ENCODE data around the gene KLK6. TPM values are rescaled to one million over a fixed set of nuclear protein-coding genes. Genes with fewer than 3 reads are reported as not detected.
"Not testable (repeated sequence)": the region's sequence is repeated elsewhere in the genome, so short reads cannot be mapped to it uniquely, and the experiment has no call there.

Gene KLK6
- total RNA-seq, 1 donor from 2014 or later, result not detected

DNA sequence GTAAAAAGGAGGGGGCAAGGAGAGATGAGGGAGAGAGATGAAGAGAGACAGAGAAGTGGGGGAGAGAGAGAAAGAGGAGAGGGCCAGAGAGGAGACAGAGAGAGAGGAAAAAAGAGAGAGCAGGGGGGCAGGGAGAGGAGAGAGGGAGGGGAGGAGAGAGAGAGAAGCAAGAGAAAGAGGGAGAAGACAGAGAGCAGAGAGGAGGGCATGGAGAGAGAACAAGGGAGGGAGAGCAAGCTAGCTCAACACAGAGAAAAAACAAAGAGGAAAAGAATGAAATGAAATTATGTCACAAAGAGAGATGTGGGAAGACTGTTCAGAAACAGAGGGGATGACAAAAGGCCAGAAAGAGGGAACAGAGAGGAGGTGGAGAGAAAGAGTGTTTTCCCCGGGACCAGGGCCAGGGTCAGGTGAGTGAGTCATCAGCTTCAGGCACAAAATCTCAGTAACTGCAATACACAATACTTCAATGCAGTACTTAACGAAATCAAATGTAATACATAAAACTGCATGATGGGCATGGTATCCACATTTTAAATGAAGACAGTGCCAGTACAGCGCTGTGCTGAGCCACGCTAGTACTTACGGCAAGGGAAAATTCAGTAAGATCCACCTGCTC lies 9.5 kb upstream of the KLK6 start:
- H3K4me3 ChIP-seq, result no peak overlapping the region
- no peak overlapping the region for H3K27ac ChIP-seq
- DNase-seq (no peak), ATAC-seq (no peak)
- no peaks in the 10 kb centered on the region for H3K36me3 ChIP-seq
- H3K4me1 ChIP-seq, result no peaks in the 10 kb centered on the region
- no peaks in the 10 kb centered on the region for H3K9me3 ChIP-seq
- H3K27me3 ChIP-seq, result peaks cover 16% of the 10 kb centered on the region
- TF ChIP-seq, protein P1, sequence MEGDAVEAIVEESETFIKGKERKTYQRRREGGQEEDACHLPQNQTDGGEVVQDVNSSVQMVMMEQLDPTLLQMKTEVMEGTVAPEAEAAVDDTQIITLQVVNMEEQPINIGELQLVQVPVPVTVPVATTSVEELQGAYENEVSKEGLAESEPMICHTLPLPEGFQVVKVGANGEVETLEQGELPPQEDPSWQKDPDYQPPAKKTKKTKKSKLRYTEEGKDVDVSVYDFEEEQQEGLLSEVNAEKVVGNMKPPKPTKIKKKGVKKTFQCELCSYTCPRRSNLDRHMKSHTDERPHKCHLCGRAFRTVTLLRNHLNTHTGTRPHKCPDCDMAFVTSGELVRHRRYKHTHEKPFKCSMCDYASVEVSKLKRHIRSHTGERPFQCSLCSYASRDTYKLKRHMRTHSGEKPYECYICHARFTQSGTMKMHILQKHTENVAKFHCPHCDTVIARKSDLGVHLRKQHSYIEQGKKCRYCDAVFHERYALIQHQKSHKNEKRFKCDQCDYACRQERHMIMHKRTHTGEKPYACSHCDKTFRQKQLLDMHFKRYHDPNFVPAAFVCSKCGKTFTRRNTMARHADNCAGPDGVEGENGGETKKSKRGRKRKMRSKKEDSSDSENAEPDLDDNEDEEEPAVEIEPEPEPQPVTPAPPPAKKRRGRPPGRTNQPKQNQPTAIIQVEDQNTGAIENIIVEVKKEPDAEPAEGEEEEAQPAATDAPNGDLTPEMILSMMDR (IDR thresholded peaks at IDR 0.05), result no peak
- intact Hi-C loops (cut with DNase I), result no loop called here

DNA sequence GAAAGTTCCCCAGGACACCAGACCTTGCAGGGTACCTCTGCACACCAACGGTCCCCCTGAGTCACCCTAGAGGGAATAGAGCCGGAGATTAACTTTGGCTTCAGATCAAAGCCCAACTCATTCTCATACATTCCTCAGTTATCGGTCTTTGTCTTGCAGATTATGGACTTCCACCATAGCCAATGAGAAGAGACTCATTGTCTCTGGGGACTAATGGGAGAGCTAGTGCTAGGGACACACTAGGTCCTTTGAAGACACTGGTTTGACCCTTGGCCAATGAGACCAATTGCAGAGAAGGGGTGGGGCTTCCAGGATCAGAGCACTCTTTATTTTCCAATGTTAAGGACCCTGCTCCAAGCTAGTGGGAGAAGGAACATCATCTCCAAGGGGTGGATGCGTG lies 8.2 kb upstream of the KLK6 start:
- DNase-seq (no peak), ATAC-seq (no peak)
- Histone ChIP-seq H3K27me3 (peaks cover 16% of the 10 kb centered on the region), H3K4me3 (no peak overlapping the region), H3K4me1 (no peaks in the 10 kb centered on the region), H3K27ac (no peak overlapping the region), H3K36me3 (no peaks in the 10 kb centered on the region), H3K9me3 (no peaks in the 10 kb centered on the region)
- intact Hi-C loops (cut with DNase I), result no loop called here
- TF ChIP-seq, protein P1 (IDR thresholded peaks at IDR 0.05), result no peak

DNA sequence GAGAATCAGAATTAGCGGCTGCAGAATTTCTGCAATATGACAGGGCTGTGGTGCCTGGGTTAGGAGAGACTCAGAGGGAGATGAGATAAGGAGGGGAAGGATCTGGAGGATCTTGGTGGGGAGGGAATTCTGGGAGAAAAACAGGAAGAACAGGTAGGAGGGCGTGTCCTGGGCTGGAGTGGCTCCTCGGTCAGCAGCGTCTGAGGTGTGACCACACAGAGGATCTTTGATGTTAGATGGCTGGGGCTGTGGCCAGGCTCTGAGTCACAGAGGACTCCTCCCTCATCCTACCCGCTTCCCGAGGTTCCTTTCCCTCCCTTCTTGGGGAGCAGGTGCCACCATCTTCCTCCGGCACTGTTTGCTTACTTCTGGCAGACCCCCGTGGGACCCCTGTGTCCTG lies 6.4 kb upstream of the KLK6 start:
- TF ChIP-seq, protein P1 (IDR thresholded peaks at IDR 0.05), result no peak
- H3K9me3 ChIP-seq, result no peaks in the 10 kb centered on the region
- ATAC-seq, result peak; percentile 75

DNA sequence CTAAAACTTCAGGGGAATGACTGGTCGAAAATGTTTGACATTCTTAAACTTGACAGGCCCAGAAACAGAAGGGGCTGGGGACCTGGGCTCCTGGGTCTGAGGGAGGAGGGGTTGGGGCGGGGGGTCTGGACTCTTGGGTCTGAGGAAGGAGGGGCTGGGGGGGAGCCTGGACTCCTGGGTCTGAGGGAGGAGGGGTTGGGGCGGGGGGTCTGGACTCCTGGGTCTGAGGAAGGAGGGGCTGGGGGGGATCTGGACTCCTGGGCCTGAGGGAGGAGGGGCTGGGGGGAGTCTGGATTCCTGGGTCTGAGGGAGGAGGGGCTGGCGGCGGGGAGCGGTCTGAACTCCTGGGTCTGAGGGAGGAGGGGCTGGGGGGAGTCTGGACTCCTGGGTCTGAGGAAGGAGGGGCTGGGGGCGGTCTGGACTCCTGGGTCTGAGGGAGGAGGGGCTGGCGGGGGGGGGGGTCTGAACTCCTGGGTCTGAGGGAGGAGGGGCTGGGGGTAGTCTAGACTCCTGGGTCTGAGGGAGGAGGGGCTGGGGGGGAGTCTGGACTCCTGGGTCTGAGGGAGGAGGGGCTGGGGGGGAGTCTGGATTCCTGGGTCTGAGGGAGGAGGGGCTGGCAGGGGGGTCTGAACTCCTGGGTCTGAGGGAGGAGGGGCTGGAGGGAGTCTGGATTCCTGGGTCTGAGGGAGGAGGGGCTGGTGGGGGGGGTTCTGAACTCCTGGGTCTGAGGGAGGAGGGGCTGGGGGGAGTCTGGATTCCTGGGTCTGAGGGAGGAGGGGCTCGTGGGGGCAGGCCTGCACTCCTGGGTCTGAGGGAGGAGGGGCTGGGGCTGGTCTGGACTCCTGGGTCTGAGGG lies 5.5 kb upstream of the KLK6 start:
- ATAC-seq, result no peak
- Histone ChIP-seq H3K36me3 (no peaks in the 10 kb centered on the region), H3K9me3 (no peaks in the 10 kb centered on the region), H3K4me3 (no peak overlapping the region), H3K27ac (no peak overlapping the region), H3K27me3 (peaks cover 20% of the 10 kb centered on the region), H3K4me1 (no peaks in the 10 kb centered on the region)
- intact Hi-C loops (cut with DNase I), result no loop called here
- TF ChIP-seq, protein P1 (IDR thresholded peaks at IDR 0.05), result no peak
- DNase-seq, result no peak

More for the DNA sequence above, 6.4 kb upstream of the KLK6 start:
- intact Hi-C loops (cut with DNase I), result no loop called here
- Histone ChIP-seq H3K27ac (no peak overlapping the region), H3K4me1 (no peaks in the 10 kb centered on the region), H3K36me3 (no peaks in the 10 kb centered on the region), H3K27me3 (peaks cover 11% of the 10 kb centered on the region), H3K4me3 (no peak overlapping the region)
- DNase-seq, result no peak

DNA sequence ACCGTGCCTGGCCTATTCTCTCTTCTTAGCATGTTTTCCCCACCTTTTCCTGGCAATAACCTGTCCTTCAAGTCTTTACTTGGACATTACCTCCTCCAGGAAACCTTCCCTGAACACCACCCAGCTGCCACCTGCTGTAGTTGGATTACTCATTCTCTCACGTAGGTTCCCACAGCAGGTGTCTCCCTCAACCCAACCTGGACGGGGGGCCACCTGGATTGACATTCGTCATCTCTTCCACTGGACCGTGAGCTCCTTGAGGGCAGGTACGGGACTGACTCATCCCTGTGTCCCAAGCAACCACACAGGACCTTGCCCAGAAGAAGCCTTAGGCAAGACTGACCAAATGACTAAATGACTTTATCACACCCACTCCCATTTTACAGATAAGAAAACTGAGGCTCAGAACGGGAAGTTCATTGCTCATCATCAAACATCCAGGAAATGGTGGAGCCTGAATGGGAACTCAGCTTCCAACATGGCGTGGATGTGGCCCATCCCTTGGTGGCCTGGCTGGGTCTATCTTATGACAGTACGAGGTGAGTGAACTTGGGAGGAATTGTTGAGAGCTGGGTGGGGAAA lies 3.5 kb upstream of the KLK6 start:
- no peaks in the 10 kb centered on the region for H3K4me1 ChIP-seq
- H3K27ac ChIP-seq, result no peak overlapping the region
- TF ChIP-seq, protein P1 (IDR thresholded peaks at IDR 0.05), result no peak
- no peaks in the 10 kb centered on the region for H3K9me3 ChIP-seq
- ATAC-seq (no peak), DNase-seq (no peak)
- H3K36me3 ChIP-seq, result no peaks in the 10 kb centered on the region
- intact Hi-C loops (cut with DNase I), result no loop called here
- H3K4me3 ChIP-seq, result no peak overlapping the region
- H3K27me3 ChIP-seq, result peaks cover 17% of the 10 kb centered on the region

DNA sequence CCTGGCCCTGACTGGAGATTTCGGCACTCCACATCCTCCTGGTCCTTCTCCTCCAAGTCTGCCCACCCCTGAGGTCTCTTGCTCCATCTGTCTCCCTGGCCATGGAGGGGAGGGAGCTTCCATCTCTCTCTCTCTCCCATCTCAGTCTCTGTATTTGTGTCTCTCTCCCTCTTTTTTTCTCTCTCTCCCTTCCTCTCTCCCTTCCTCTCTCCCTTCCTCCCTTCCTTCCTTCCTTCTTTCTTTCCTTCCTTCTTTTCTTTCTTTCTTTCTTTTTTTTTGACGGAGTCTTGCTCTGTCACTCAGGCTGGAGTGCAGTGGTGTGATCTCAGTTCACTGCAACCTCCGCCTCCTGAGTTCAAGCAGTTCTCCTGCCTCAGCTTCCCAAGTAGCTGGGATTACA lies 419 bp upstream of the KLK6 start:
- DNase-seq; H3K4me1 ChIP-seq; H3K9me3 ChIP-seq; intact Hi-C loops (cut with DNase I); ATAC-seq; H3K4me3 ChIP-seq; H3K27ac ChIP-seq; H3K36me3 ChIP-seq: not testable (repeated sequence)
- H3K27me3 ChIP-seq, result peaks cover 17% of the 10 kb centered on the region
